Neural cell (in vitro differentiated cells): ENCODE measurements around the gene CPT2. TPM values are rescaled to one million over a fixed set of nuclear protein-coding genes. Genes with fewer than 3 reads are reported as not detected.

Source experiments
- H2AFZ ChIP-seq: fragments of 200-600, 300-800 bp; sonication (generic), shearing (Covaris generic); 2 replicates; pipeline ENCODE4 v1.6.0; 2014; ENCODE audit warnings: low read depth, mild to moderate bottlenecking, antibody characterized with exemption, low read length, moderate library complexity
- H3F3A ChIP-seq: fragments of 200-600 bp; shearing (Covaris generic); 2 replicates; pipeline ENCODE4 v1.6.1; 2016; ENCODE audit warnings: mild to moderate bottlenecking, moderate library complexity, mixed read lengths, antibody characterized with exemption, low read length; ENCODE audit not compliant: insufficient read depth, poor library complexity, severe bottlenecking
- H3K27ac ChIP-seq: fragments of 200-600, 300-800 bp; sonication (generic), shearing (Covaris generic); 2 replicates; pipeline ENCODE4 v1.5.1; 2014; ENCODE audit warnings: mild to moderate bottlenecking, low read length, moderate library complexity
- H3K27me3 ChIP-seq: fragments of 300-800, 200-600 bp; sonication (generic), shearing (Covaris generic); 2 replicates; pipeline ENCODE4 v1.6.0; 2014; ENCODE audit warnings: mild to moderate bottlenecking, low read depth, low read length, moderate library complexity; ENCODE audit not compliant: insufficient read depth
- H3K36me3 ChIP-seq: fragments of 300-800, 200-600 bp; sonication (generic), shearing (Covaris generic); 2 replicates; pipeline ENCODE4 v1.5.1; 2014; ENCODE audit warnings: mild to moderate bottlenecking, antibody characterized with exemption, low read length, moderate library complexity; ENCODE audit not compliant: insufficient read depth
- H3K4me2 ChIP-seq: fragments of 300-800, 200-600 bp; sonication (generic), shearing (Covaris generic); 2 replicates; pipeline ENCODE4 v1.6.0; 2014; ENCODE audit warnings: mild to moderate bottlenecking, low read length
- H3K4me3 ChIP-seq: fragments of 300-800, 200-600 bp; sonication (generic), shearing (Covaris generic); 2 replicates; pipeline ENCODE4 v1.5.1; 2014; ENCODE audit warnings: mild to moderate bottlenecking, low read length, moderate library complexity
- H3K79me2 ChIP-seq: fragments of 200-600 bp; shearing (Covaris generic); replicated peaks from 2 replicates; pipeline ENCODE4 v1.6.0; 2014; ENCODE audit warnings: mild to moderate bottlenecking, low read length, moderate library complexity; ENCODE audit not compliant: insufficient read depth
- H3K9ac ChIP-seq: fragments of 300-800, 200-600 bp; sonication (generic), shearing (Covaris generic); 2 replicates; pipeline ENCODE4 v1.6.1; 2016; ENCODE audit warnings: mild to moderate bottlenecking, low read length, mixed read lengths
- H3K9me2 ChIP-seq: fragments of 200-600 bp; shearing (Covaris generic); 2 replicates; pipeline ENCODE4 v1.6.1; 2016; ENCODE audit warnings: mild to moderate bottlenecking, low read length, mixed read lengths; ENCODE audit not compliant: insufficient read depth
- H3K9me3 ChIP-seq: fragments of 200-600, 300-800 bp; sonication (generic), shearing (Covaris generic); 2 replicates; pipeline ENCODE4 v1.6.1; 2016; ENCODE audit warnings: mild to moderate bottlenecking, mixed run types, low read length, moderate library complexity, mixed read lengths
- H4K20me1 ChIP-seq: fragments of 200-600 bp; shearing (Covaris generic); 2 replicates; pipeline ENCODE4 v1.6.1; 2016; ENCODE audit warnings: mild to moderate bottlenecking, mixed run types; ENCODE audit not compliant: insufficient read depth
- EP300 ChIP-seq: fragments of 450-650 bp; conservative IDR thresholded peaks from 2 replicates; pipeline ENCODE4 v1.6.1; 2014; ENCODE audit warnings: antibody characterized with exemption, mild to moderate bottlenecking, moderate library complexity; ENCODE audit not compliant: poor library complexity, severe bottlenecking
- EZH2 ChIP-seq: fragments of 200-600, 300-800 bp; shearing (Covaris generic), sonication (generic); IDR thresholded peaks from 2 replicates; pipeline ENCODE4 v1.6.1; 2014; ENCODE audit warnings: antibody characterized with exemption, low read length, borderline replicate concordance, mild to moderate bottlenecking; ENCODE audit not compliant: insufficient read depth, poor library complexity, severe bottlenecking
- MXI1 ChIP-seq: fragments of 450-650 bp; conservative IDR thresholded peaks from 2 replicates; pipeline ENCODE4 v1.6.1; 2014; ENCODE audit warnings: antibody characterized with exemption, mild to moderate bottlenecking; ENCODE audit not compliant: poor library complexity, severe bottlenecking
- POLR2AphosphoS5 ChIP-seq: IDR thresholded peaks from 2 replicates; pipeline ENCODE4 v1.6.1; 2012
- RAD21 ChIP-seq: fragments of 450-650 bp; conservative IDR thresholded peaks from 2 replicates; pipeline ENCODE4 v1.6.1; 2014; ENCODE audit warnings: antibody characterized with exemption, mild to moderate bottlenecking, moderate library complexity
- SMC3 ChIP-seq: fragments of 450-650 bp; conservative IDR thresholded peaks from 2 replicates; pipeline ENCODE4 v1.6.1; 2014; ENCODE audit warnings: antibody characterized with exemption, mild to moderate bottlenecking, moderate library complexity; ENCODE audit not compliant: poor library complexity
- TAF1 ChIP-seq: IDR thresholded peaks from 2 replicates; pipeline ENCODE4 v1.6.1; 2012; ENCODE audit warnings: low read depth
- polyA plus RNA-seq: library from polyadenylated mRNA; depleted of rRNA; stranded (reverse); fragments of >200 nt; gene quantifications from 2 replicates; pipeline ENCODE4 v1.2.3, GENCODE V29; 2014
- TF ChIP-seq, protein P1 (sequence below): fragments of 450-650 bp; IDR thresholded peaks from 2 replicates; pipeline ENCODE4 v1.5.1; 2014; ENCODE audit warnings: antibody characterized with exemption, mild to moderate bottlenecking, moderate library complexity; ENCODE audit not compliant: poor library complexity, severe bottlenecking
- TF ChIP-seq, protein P2 (sequence below): IDR thresholded peaks from 2 replicates; pipeline ENCODE4 v1.6.1; 2012; ENCODE audit warnings: borderline replicate concordance

The CPT2 gene
- polyA plus RNA-seq, 1 donor from 2014 or later, result 5.3 TPM

DNA sequence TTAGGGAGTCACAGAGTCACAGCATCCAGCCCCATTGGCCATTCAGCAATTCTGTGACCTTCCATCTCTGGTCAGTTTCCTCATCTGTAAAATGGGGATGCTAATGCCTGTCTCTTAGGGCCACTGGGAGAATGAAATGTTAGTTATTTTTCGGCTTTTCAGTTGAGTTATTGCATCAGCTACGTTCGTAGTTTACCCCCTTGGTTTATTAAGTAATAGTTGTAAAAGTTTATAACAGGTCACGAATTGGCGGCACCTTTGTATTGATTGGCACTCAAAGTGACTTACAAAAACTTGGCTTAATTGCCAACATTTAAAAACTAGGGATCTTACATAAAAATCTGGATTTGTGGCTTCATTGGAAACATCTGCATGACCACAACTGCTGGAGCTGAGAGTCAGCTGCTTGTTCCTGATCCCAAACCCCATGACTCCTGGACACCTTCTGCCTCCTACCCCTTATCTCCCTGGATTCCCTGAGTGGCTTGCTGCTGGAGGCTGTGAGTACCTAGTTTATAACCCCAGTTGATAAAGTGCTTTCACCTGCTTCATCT is 31.1 kb upstream of the CPT2 start:
- Histone ChIP-seq H3K4me3 (no peak overlapping the region), H3K9me2 (no peaks in the 10 kb centered on the region), H3F3A (no peaks in the 10 kb centered on the region), H2AFZ (no peak overlapping the region), H3K9ac (no peak overlapping the region), H3K4me2 (no peak overlapping the region), H4K20me1 (no peaks in the 10 kb centered on the region), H3K9me3 (no peaks in the 10 kb centered on the region), H3K79me2 (no peaks in the 10 kb centered on the region), H3K27ac (no peak overlapping the region), H3K36me3 (no peaks in the 10 kb centered on the region), H3K27me3 (no peaks in the 10 kb centered on the region)
- no peak for TF ChIP-seq EZH2

DNA sequence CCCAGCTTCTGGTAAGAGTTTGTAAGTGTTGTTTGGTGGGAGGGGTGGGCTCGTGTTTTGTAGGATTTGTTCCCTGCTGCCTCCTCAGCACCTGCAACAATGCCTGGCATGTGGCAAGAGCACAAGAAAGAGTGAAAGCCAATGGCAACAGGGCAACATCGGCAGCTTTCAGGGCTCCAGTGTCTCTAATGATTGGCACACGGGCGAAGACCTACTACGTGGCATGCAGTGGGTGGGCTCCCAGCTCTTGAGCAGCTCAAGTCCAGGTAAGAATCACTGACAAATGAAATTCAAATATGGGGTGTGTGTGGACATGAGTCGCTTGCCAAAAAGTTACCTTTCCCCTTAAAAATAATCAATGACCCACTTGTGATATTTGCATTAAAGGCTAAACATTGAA is 30.3 kb upstream of the CPT2 start:
- Histone ChIP-seq H3K27ac (no peak overlapping the region), H3F3A (no peaks in the 10 kb centered on the region), H3K9me2 (no peaks in the 10 kb centered on the region), H3K4me3 (no peak overlapping the region), H3K27me3 (no peaks in the 10 kb centered on the region), H4K20me1 (no peaks in the 10 kb centered on the region), H2AFZ (no peak overlapping the region), H3K4me2 (no peak overlapping the region), H3K9me3 (no peaks in the 10 kb centered on the region), H3K79me2 (no peaks in the 10 kb centered on the region), H3K9ac (no peak overlapping the region), H3K36me3 (no peaks in the 10 kb centered on the region)
- TF ChIP-seq, protein P1, sequence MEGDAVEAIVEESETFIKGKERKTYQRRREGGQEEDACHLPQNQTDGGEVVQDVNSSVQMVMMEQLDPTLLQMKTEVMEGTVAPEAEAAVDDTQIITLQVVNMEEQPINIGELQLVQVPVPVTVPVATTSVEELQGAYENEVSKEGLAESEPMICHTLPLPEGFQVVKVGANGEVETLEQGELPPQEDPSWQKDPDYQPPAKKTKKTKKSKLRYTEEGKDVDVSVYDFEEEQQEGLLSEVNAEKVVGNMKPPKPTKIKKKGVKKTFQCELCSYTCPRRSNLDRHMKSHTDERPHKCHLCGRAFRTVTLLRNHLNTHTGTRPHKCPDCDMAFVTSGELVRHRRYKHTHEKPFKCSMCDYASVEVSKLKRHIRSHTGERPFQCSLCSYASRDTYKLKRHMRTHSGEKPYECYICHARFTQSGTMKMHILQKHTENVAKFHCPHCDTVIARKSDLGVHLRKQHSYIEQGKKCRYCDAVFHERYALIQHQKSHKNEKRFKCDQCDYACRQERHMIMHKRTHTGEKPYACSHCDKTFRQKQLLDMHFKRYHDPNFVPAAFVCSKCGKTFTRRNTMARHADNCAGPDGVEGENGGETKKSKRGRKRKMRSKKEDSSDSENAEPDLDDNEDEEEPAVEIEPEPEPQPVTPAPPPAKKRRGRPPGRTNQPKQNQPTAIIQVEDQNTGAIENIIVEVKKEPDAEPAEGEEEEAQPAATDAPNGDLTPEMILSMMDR, result no peak
- TF ChIP-seq EZH2 (no peak), SMC3 (no peak), RAD21 (no peak), TAF1 (no peak), POLR2AphosphoS5 (no peak), EP300 (no peak), MXI1 (no peak)
- TF ChIP-seq, protein P2, sequence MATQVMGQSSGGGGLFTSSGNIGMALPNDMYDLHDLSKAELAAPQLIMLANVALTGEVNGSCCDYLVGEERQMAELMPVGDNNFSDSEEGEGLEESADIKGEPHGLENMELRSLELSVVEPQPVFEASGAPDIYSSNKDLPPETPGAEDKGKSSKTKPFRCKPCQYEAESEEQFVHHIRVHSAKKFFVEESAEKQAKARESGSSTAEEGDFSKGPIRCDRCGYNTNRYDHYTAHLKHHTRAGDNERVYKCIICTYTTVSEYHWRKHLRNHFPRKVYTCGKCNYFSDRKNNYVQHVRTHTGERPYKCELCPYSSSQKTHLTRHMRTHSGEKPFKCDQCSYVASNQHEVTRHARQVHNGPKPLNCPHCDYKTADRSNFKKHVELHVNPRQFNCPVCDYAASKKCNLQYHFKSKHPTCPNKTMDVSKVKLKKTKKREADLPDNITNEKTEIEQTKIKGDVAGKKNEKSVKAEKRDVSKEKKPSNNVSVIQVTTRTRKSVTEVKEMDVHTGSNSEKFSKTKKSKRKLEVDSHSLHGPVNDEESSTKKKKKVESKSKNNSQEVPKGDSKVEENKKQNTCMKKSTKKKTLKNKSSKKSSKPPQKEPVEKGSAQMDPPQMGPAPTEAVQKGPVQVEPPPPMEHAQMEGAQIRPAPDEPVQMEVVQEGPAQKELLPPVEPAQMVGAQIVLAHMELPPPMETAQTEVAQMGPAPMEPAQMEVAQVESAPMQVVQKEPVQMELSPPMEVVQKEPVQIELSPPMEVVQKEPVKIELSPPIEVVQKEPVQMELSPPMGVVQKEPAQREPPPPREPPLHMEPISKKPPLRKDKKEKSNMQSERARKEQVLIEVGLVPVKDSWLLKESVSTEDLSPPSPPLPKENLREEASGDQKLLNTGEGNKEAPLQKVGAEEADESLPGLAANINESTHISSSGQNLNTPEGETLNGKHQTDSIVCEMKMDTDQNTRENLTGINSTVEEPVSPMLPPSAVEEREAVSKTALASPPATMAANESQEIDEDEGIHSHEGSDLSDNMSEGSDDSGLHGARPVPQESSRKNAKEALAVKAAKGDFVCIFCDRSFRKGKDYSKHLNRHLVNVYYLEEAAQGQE, result no peak

DNA sequence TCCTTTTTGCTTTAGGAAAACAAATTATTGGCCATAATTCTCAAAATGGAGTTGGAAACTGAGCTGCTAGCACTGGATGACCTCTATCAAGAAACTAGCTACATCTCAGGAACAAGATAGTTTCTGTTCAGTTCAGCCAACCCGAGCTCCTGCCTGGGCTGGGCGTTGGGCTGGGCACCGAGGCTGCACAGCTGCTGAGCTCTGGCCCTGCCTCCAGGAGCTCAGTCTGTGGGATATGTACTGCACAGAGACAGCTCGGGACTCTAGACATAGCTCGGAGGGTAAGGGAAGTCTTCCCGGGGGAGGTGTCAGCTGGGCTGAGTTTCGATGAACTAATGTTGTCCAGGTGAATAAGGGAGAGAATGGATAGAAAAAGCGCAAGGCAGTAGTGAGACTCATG is 29.7 kb upstream of the CPT2 start:
- H3K36me3 ChIP-seq, result no peaks in the 10 kb centered on the region
- no peak overlapping the region for H3K4me2 ChIP-seq
- no peaks in the 10 kb centered on the region for H3K9me2 ChIP-seq
- H3K27me3 ChIP-seq, result no peaks in the 10 kb centered on the region
- H3K27ac ChIP-seq, result no peak overlapping the region
- no peaks in the 10 kb centered on the region for H4K20me1 ChIP-seq
- no peak overlapping the region for H3K4me3 ChIP-seq
- no peak for TF ChIP-seq EP300
- TF ChIP-seq POLR2AphosphoS5, result no peak
- no peak for TF ChIP-seq SMC3
- TF ChIP-seq, protein P1, result no peak
- TF ChIP-seq RAD21, result no peak
- no peak for TF ChIP-seq TAF1
- TF ChIP-seq EZH2, result no peak
- no peak for TF ChIP-seq MXI1
- TF ChIP-seq, protein P2, result no peak
- H3K9me3 ChIP-seq, result no peaks in the 10 kb centered on the region
- no peaks in the 10 kb centered on the region for H3K79me2 ChIP-seq
- no peak overlapping the region for H2AFZ ChIP-seq
- H3K9ac ChIP-seq, result no peak overlapping the region
- no peaks in the 10 kb centered on the region for H3F3A ChIP-seq
